ENCODE data around the gene PRPS1. TPM values are rescaled to one million over a fixed set of nuclear protein-coding genes. Genes with fewer than 3 reads are reported as not detected.

PRPS1 gene
- polyA plus RNA-seq, 1 donor (not counting 4 experiments of a cell fraction or from before 2014, with no cell fraction given): 48.4 TPM

GRCh38 chrX:107700317-107700774, 72.0 kb downstream of the PRPS1 start:
- H3K36me3 ChIP-seq (ENCODE audit: control insufficient read depth in 2 of 2, extremely low read depth in 1 of 2, insufficient read depth in 2 of 2, low read length in 2 of 2): no peaks in the 10 kb centered on the region
- peak; percentile 39 for FAIRE-seq
- H3K4me3 ChIP-seq (ENCODE audit: control insufficient read depth in 2 of 3, extremely low read depth in 1 of 3, insufficient read depth in 2 of 3, low read depth in 1 of 3, low read length in 3 of 3): no peak overlapping the region
- H3K9me1 ChIP-seq (ENCODE audit: control insufficient read depth, extremely low read depth, insufficient read depth, low read length): no peaks in the 10 kb centered on the region
- peak overlapping the region; percentile 27 for H3K27ac ChIP-seq (ENCODE audit: control insufficient read depth, insufficient read depth, low read length)
- TF ChIP-seq CTCF (optimal IDR thresholded peaks at IDR 0.05 in 1 of 3, IDR thresholded peaks at IDR 0.05 in 1 of 3, conservative IDR thresholded peaks at IDR 0.05 in 1 of 3; ENCODE audit: extremely low read depth in 1 of 3, insufficient read depth in 2 of 3, low read length in 3 of 3): no peak
- DNase-seq (ENCODE audit: low read depth, low spot score): no peak
- no peak overlapping the region for H3K9ac ChIP-seq (ENCODE audit: control insufficient read depth, extremely low read depth, insufficient read depth, low read length)
- no peak overlapping the region for H2AFZ ChIP-seq (ENCODE audit: control insufficient read depth, low read length)
- dilution Hi-C loops (cut with MboI; ENCODE audit: extremely low pct_ligation_motif_present, low sequenced_read_pairs): no loop called here
- peaks cover 4% of the 10 kb centered on the region for H3K27me3 ChIP-seq (ENCODE audit: control insufficient read depth, extremely low read depth, insufficient read depth, low read length)
- no peaks in the 10 kb centered on the region for H4K20me1 ChIP-seq (ENCODE audit: control insufficient read depth, extremely low read depth, insufficient read depth, low read length)
- no peaks in the 10 kb centered on the region for H3K79me2 ChIP-seq (ENCODE audit: control insufficient read depth, insufficient read depth, low read length)
- peak overlapping the region; percentile 55 for H3K4me2 ChIP-seq (ENCODE audit: control insufficient read depth, extremely low read depth, insufficient read depth, low read depth, low read length)
- peaks cover 11% of the 10 kb centered on the region for H3K4me1 ChIP-seq (ENCODE audit: control insufficient read depth, extremely low read depth, insufficient read depth, low read length)
- H3K9me3 ChIP-seq (ENCODE audit: control insufficient read depth, low read depth, low read length): no peaks in the 10 kb centered on the region

Other genes starting within 250 kb of the PRPS1 start
- gene FRMPD3, start 178.9 kb upstream of the PRPS1 start, polyA plus RNA-seq: 0.03 TPM in 1 of 3 replicates, not detected in the others
- gene TSC22D3, start 147.3 kb downstream of the PRPS1 start, polyA plus RNA-seq: 24.6 to 48.5 TPM (median 35.8 TPM) in 3 replicates
- gene NCBP2L, start 149.2 kb downstream of the PRPS1 start, polyA plus RNA-seq: not detected in 3 replicates
- 8.9 to 9.6 TPM (median 9.4 TPM) in 3 replicates for gene MID2, start 197.4 kb downstream of the PRPS1 start, polyA plus RNA-seq